ENCODE measurements around the gene SRGAP1.

The SRGAP1 gene

DNA sequence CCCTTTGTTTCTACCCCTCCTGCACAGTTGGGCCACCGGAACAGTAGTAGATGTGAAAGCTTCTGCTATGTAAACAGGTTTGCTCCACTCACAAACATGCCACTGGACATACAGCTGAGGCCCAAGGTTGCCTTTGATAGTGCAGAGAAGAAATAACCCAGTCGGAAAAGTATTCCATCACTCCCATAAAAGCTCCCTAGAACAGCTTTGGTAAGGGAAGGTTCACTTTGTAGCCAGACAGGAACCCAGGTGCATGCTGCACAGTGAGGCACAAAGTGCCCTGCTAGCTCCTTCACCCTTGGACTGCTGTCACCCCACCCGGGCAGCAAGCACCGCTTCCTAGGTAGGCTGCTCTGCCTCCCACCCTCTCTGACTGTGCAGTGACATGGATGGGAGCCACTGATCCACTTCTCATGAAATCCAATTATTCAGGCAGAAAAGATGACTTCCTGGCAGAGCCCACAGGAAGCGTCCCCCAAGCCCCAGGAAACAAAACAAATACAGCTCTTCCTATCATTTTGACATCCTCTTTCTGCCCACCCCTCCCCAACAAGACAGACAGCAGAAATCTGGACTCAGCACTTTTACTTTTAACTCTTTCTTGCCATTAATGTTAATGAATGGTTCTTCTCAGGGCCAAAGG lies 100.2 kb downstream of the SRGAP1 start:
- Histone ChIP-seq H3K4me3 (no peak overlapping the region), H3K9me3 (no peaks in the 10 kb centered on the region), H3K4me1 (peaks cover 19% of the 10 kb centered on the region), H3K36me3 (replicated peaks) (no peaks in the 10 kb centered on the region), H3K27me3 (ENCODE audit: low read depth) (no peaks in the 10 kb centered on the region)
- DNase-seq (ENCODE audit: low spot score in 2 of 2): no peak
- in situ Hi-C loops (cut with MboI; ENCODE audit: low sequenced_read_pairs): no loop called here

- peaks cover 10% of the 10 kb centered on the region for H3K4me1 ChIP-seq
- H3K4me3 ChIP-seq: no peak overlapping the region
- no peaks in the 10 kb centered on the region for H3K36me3 ChIP-seq (replicated peaks)
- no peak for DNase-seq (ENCODE audit: low spot score in 2 of 2)
- in situ Hi-C loops (cut with MboI; ENCODE audit: low sequenced_read_pairs): no loop called here
- no peaks in the 10 kb centered on the region for H3K9me3 ChIP-seq
- H3K27me3 ChIP-seq (ENCODE audit: low read depth): no peaks in the 10 kb centered on the region
Observed at GRCh38 chr12:63945777-63946176, 101.3 kb downstream of the SRGAP1 start.

GRCh38 chr12:63948211-63948610 lies 103.7 kb downstream of the SRGAP1 start:
- H3K9me3 ChIP-seq: no peaks in the 10 kb centered on the region
- no peak overlapping the region for H3K4me3 ChIP-seq
- no peaks in the 10 kb centered on the region for H3K27me3 ChIP-seq (ENCODE audit: low read depth)
- no peak for DNase-seq (ENCODE audit: low spot score in 2 of 2)
- no peaks in the 10 kb centered on the region for H3K36me3 ChIP-seq (replicated peaks)
- H3K4me1 ChIP-seq: 0 out of 2 replicates have a peak, but pooled peaks cover 1% of the 10 kb centered on the region
- in situ Hi-C loops (cut with MboI; ENCODE audit: low sequenced_read_pairs): no loop called here

- no peaks in the 10 kb centered on the region for H3K9me3 ChIP-seq
- in situ Hi-C loops (cut with MboI; ENCODE audit: low sequenced_read_pairs): no loop called here
- no peak for DNase-seq (ENCODE audit: low spot score in 2 of 2)
- H3K27me3 ChIP-seq (ENCODE audit: low read depth): no peaks in the 10 kb centered on the region
- H3K36me3 ChIP-seq (replicated peaks): no peaks in the 10 kb centered on the region
- no peak overlapping the region for H3K4me3 ChIP-seq
- H3K4me1 ChIP-seq: no peaks in the 10 kb centered on the region
Observed at GRCh38 chr12:63949902-63950301, 105.4 kb downstream of the SRGAP1 start.

DNA sequence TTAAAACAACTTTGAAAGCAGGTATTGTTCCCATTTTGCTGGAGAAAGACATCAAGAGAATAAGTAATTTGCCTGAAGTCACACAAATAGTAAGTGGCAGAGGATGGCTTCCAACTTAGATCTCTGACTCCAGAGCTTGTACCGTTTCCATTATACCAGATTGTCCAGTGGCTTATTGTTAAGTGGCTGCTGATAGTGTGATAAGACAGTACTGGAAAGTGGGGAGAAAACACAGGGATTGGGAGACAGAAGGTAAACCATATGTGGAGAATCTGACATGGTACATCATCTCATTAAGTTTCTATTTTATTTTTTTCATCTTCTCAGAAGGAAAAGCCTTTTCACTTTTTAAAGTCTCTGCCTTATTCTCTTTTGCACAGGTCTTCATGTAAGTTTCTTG lies 108.5 kb downstream of the SRGAP1 start:
- in situ Hi-C loops (cut with MboI; ENCODE audit: low sequenced_read_pairs): no loop called here
- Histone ChIP-seq H3K27me3 (ENCODE audit: low read depth) (no peaks in the 10 kb centered on the region), H3K4me1 (no peaks in the 10 kb centered on the region), H3K36me3 (replicated peaks) (no peaks in the 10 kb centered on the region), H3K9me3 (no peaks in the 10 kb centered on the region), H3K4me3 (no peak overlapping the region)
- DNase-seq (ENCODE audit: low spot score in 2 of 2): no peak

GRCh38 chr12:63955831-63956666 lies 111.5 kb downstream of the SRGAP1 start:
- peaks cover 8% of the 10 kb centered on the region for H3K4me1 ChIP-seq
- H3K4me3 ChIP-seq: no peak overlapping the region
- DNase-seq (ENCODE audit: low spot score in 2 of 2): no peak
- in situ Hi-C loops (cut with MboI; ENCODE audit: low sequenced_read_pairs): no loop called here
- H3K9me3 ChIP-seq: no peaks in the 10 kb centered on the region
- H3K36me3 ChIP-seq (replicated peaks): no peaks in the 10 kb centered on the region
- H3K27me3 ChIP-seq (ENCODE audit: low read depth): no peaks in the 10 kb centered on the region

DNA sequence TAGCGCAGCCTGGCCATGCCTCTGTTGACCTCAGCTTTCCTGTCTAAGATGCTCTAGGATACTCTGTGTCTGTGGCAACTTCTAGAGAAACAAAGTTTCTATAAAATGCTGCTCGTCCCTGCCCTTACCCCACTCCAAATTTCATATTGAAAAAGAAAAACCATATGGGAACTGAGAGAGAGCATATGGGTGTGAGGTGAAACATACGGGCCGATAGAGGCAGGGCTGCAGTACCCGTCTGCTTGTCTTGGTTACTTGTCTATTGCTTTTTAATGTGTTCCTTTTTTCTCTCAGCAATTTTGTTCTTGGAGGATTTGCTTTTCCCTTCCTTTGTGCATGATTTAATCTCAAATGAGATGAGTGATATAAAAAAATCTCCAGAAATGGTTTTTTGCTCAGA lies 113.0 kb downstream of the SRGAP1 start:
- H3K4me3 ChIP-seq: no peak overlapping the region
- H3K9me3 ChIP-seq: no peaks in the 10 kb centered on the region
- in situ Hi-C loops (cut with MboI; ENCODE audit: low sequenced_read_pairs): no loop called here
- peaks cover 8% of the 10 kb centered on the region for H3K4me1 ChIP-seq
- DNase-seq (ENCODE audit: low spot score in 2 of 2): no peak
- H3K36me3 ChIP-seq (replicated peaks): no peaks in the 10 kb centered on the region
- H3K27me3 ChIP-seq (ENCODE audit: low read depth): no peaks in the 10 kb centered on the region

GRCh38 chr12:63958876-63959580 lies 114.5 kb downstream of the SRGAP1 start:
- Histone ChIP-seq H3K4me1 (peaks cover 8% of the 10 kb centered on the region), H3K9me3 (no peaks in the 10 kb centered on the region), H3K27me3 (ENCODE audit: low read depth) (no peaks in the 10 kb centered on the region), H3K36me3 (replicated peaks) (no peaks in the 10 kb centered on the region), H3K4me3 (no peak overlapping the region)
- DNase-seq (ENCODE audit: low spot score in 2 of 2): peak in 1 of 2 experiments; percentile 39
- in situ Hi-C loops (cut with MboI; ENCODE audit: low sequenced_read_pairs): no loop called here

DNA sequence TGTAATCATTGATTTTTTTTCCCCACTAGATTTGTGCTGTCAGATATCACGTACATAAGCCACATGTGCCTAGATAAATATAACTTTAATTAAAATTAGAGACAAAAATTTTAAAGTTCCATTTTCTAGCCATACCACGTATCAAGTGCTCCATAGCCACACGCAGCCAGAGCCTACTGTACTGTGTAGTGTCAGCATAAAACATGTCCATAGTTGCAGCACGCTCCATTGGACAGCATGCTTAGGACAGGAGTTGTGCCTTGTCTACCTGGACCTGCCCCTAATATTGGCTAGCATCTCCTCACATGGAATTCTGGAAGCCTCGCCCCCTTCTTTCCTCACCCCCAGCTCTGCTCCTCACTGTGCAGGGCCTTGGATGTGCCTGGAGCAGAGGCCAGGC lies 116.5 kb downstream of the SRGAP1 start:
- no peaks in the 10 kb centered on the region for H3K27me3 ChIP-seq (ENCODE audit: low read depth)
- in situ Hi-C loops (cut with MboI; ENCODE audit: low sequenced_read_pairs): no loop called here
- no peaks in the 10 kb centered on the region for H3K9me3 ChIP-seq
- DNase-seq (ENCODE audit: low spot score in 2 of 2): no peak
- H3K36me3 ChIP-seq (replicated peaks): no peaks in the 10 kb centered on the region
- H3K4me1 ChIP-seq: peaks cover 25% of the 10 kb centered on the region
- no peak overlapping the region for H3K4me3 ChIP-seq

GRCh38 chr12:63961543-63961942 lies 117.0 kb downstream of the SRGAP1 start:
- Histone ChIP-seq H3K9me3 (no peaks in the 10 kb centered on the region), H3K27me3 (ENCODE audit: low read depth) (no peaks in the 10 kb centered on the region), H3K4me3 (no peak overlapping the region), H3K36me3 (replicated peaks) (no peaks in the 10 kb centered on the region), H3K4me1 (peaks cover 28% of the 10 kb centered on the region)
- in situ Hi-C loops (cut with MboI; ENCODE audit: low sequenced_read_pairs): no loop called here
- no peak for DNase-seq (ENCODE audit: low spot score in 2 of 2)

DNA sequence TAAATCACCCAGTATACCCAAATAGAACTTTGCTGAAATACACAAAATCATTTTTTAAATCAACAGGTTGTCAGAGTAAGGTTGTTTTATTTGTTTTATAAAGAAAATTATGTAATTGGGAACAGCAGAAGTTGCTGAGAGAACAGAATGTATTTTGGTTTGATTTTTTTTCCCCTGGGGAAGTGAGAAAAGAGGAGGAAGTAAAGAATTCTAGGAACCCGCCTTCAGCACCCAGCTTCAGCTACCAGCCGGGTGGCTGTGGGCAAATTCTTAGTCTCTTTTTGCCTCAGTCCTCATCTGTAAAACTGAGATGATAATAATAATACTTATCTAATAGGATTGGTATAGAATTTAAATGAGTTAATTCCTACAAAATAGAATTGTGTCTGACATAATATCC lies 119.4 kb downstream of the SRGAP1 start:
- H3K36me3 ChIP-seq (replicated peaks): no peaks in the 10 kb centered on the region
- in situ Hi-C loops (cut with MboI; ENCODE audit: low sequenced_read_pairs): no loop called here
- H3K27me3 ChIP-seq (ENCODE audit: low read depth): no peaks in the 10 kb centered on the region
- peaks cover 42% of the 10 kb centered on the region for H3K4me1 ChIP-seq
- no peak for DNase-seq (ENCODE audit: low spot score in 2 of 2)
- no peak overlapping the region for H3K4me3 ChIP-seq
- H3K9me3 ChIP-seq: no peaks in the 10 kb centered on the region

DNA sequence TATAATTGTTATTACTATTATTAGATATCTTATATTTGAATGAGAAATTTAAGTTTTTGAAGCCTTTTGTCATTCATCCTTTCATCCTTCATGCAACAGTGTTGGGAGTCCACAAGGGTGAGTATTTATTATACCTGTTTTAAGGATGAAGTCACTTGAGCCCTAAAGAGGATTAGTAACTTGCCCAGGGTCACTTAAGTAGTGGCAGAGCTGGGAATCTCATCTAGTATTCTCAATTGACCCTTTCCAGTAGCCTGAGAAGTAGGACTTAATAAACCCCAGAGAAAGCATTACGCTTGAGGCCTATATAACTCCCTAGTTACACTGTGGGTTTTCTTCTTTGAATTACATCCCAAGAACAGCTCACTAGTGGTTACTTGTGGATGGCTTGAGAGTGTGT lies 119.8 kb downstream of the SRGAP1 start:
- no peak overlapping the region for H3K4me3 ChIP-seq
- no peaks in the 10 kb centered on the region for H3K9me3 ChIP-seq
- no peaks in the 10 kb centered on the region for H3K36me3 ChIP-seq (replicated peaks)
- in situ Hi-C loops (cut with MboI; ENCODE audit: low sequenced_read_pairs): no loop called here
- H3K4me1 ChIP-seq: peaks cover 39% of the 10 kb centered on the region
- DNase-seq (ENCODE audit: low spot score in 2 of 2): peak in 1 of 2 experiments; percentile 74
- no peaks in the 10 kb centered on the region for H3K27me3 ChIP-seq (ENCODE audit: low read depth)

GRCh38 chr12:63965936-63966605 lies 121.6 kb downstream of the SRGAP1 start:
- Histone ChIP-seq H3K27me3 (ENCODE audit: low read depth) (no peaks in the 10 kb centered on the region), H3K36me3 (replicated peaks) (no peaks in the 10 kb centered on the region), H3K4me3 (no peak overlapping the region), H3K9me3 (no peaks in the 10 kb centered on the region), H3K4me1 (peaks cover 44% of the 10 kb centered on the region)
- in situ Hi-C loops (cut with MboI; ENCODE audit: low sequenced_read_pairs): no loop called here
- peak; percentile 21 to 98 for DNase-seq (ENCODE audit: low spot score in 2 of 2)

Data from HAP-1 (cell line).